ENCODE measurements around the gene ZDHHC17.

- TF ChIP-seq CTCF (IDR thresholded peaks at IDR 0.05) = no peak
- no peak for TF ChIP-seq ZFX (IDR thresholded peaks at IDR 0.05; ENCODE audit: borderline replicate concordance)
Observed at GRCh38 chr12:76859611-76860010, 95.7 kb downstream of the ZDHHC17 start.
